GM18511 (cell line): ENCODE data around the gene FLACC1.
"Not testable (repeated sequence)": the region's sequence is repeated elsewhere in the genome, so short reads cannot be mapped to it uniquely, and the experiment has no call there.

Experiments used
- ATAC-seq: cut with Tn5 transposase; IDR thresholded peaks from one replicate; pipeline ENCODE4 v1.9.1; 2021; ENCODE audit warnings: mild to moderate bottlenecking, moderate library complexity; ENCODE audit not compliant: unreplicated experiment

Gene FLACC1, protein sequence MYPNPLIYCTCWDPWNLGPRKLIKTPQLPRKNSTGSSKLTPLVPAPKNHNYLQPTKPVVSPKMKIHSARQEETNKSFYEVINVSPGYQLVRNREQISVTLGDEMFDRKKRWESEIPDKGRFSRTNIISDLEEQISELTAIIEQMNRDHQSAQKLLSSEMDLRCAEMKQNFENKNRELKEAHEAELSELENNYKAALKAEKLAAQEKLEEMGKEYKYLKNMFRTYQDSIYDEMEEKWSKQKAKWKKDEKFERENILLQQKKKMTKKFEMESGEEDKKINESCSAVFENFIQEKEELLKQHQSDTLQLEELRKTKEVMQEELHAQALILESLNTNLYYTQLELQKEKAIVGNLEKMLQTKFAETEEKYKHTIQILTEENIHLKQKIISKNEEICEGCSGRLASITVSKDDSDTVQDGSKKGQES

DNA sequence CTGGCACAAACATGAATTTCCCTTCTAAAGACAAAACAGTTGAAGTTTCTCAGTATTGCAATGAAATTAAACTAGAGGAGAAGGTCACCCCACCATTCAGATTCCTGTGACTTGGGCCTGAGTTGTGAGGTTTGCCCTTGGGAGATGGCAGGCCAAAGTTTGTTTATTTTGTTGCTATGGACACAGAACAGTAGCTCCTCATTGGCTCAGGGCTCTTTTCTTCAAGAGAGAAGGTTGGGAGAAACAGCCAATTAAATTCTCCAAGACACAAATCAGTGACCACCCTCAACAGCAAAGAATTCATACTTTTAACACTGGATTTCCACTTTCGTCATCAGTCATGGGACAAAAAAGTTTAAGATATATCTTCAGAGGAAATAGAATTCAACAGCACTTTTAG, at the start of gene FLACC1:
FLACC1 (minus strand) TSS at position 125 of the 400 bp plus-strand sequence. CDS start 5,941 bp downstream, outside the sequence.
- no peak for ATAC-seq

DNA sequence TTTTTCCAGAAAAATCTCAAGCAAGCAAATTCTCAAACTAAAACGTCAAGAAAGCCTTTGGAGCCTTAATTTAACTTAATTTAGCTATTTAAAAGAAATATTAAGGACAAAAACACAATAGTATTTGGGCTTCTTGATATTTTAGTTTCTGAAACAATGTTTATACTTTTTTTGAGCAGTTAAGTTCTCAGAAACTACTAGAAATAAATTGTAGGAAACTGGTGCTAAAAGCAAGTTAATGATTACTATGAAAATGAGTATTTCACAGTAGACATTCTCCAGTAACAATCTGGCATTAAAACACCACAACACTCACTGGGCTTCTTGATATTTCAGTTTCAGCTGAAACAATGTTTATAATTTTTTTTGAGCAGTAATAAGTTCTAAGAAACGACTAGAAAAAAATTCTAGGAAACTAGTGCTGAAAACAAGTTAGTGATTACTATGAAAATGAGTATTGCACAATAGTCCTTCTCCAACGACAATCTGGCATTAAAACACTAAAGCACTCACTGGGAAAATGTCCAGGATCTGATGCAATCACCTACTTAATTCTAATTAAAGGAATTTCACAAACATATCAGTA, 49.0 kb upstream of the FLACC1 start:
- no peak for ATAC-seq

DNA sequence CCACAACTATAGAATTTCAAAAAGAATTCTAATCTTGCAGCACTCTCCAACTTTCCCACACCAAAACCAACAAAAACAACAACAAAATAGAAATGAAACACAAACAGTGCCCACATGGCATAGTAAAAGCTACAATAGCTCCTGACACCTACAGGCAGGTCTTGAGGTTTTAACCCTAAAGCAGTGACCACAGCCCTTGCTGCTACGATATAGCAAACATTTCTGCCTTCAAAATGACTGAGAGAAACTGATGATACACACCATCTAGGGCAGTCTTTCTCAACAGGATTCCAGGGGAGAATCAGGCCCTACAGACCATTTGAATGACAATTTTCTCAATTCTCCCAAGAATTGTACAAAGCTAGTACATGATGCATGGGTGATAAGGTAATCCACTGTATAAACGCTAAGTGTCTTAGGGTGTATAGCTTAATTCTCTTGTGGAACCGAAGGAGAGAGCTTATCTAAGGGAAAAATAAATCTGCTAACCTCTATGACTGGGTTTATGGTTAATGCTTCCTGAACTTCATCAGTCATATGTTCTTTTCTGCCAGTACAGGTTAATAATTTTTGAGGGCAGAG, 47.6 kb upstream of the FLACC1 start:
- no peak for ATAC-seq

DNA sequence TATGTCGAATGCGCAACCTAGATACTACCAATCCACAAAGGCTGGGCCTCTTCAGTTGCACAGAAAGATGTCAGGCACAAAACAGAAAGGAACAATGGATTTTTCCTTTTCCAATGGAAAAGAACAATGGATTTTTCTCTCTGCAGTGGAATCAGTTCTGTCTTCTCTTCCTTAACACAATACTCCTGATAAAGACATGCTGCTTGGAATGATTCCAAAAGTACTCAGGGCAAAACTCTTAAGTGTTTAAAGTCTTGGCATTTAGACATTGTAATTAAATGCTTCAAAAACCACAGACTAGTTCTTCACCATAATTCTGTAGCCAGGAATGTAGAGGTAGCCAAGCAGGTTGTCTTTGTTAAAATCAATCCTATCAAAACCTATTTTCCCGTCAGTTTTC, 46.7 kb upstream of the FLACC1 start:
- ATAC-seq: no peak

DNA sequence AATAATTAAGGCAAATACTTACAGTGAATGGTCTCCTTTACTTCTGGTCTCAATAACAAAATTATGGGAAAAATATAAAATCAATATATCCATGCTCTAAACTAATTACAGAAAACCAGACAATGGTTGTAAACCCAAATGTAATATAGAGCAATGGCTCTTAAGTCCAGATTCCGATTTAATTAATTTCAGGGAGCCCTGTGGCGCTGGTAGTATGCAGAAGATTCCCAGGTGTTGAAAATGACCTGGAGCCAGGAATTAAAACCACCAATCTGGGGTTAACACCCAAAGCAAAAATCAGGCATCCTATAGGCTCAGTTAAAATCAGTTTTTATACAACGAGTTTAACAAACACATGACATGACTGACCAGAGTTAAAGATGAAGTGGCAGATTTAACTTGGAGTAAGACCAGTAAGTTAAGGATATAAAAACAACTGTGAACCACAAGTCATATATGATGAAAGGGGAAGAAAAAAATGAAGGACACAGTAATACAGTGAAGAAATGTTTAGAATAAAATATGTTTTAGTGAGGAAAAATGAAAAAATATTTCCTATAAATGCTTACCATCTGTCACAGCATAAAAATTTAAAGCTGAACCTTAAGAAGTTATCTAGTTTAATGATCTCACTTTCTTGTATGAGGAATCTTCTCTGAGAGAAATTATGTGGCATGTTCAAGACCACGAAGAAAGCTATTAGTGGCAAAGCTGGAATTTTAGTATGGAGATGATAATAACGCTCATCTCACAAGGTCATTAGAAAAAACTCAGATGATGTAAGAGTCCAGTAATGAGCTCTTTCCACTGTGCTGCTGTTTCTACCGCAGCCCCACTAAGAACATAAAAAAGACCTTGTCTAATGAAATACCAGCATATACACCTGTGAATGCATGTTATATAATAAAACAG, 45.8 kb upstream of the FLACC1 start:
- no peak for ATAC-seq

DNA sequence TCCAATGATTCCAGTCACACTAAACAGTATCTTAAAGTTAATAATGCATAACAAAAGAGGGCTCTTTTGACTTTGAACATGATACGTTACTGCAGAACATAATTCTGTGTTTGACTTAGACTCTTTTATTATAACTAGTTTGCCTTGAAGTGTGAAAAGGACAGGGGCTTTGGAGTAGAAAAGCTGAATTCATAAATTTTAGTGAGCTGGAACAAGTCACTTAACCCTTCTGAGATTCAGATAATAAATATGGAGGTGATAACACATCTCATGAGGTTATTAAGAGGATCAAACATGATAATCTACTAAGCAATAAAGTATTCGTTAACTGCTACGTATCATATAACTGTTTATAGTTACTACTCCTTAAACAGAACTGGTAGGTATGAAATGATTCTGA, 44.7 kb upstream of the FLACC1 start:
- no peak for ATAC-seq

DNA sequence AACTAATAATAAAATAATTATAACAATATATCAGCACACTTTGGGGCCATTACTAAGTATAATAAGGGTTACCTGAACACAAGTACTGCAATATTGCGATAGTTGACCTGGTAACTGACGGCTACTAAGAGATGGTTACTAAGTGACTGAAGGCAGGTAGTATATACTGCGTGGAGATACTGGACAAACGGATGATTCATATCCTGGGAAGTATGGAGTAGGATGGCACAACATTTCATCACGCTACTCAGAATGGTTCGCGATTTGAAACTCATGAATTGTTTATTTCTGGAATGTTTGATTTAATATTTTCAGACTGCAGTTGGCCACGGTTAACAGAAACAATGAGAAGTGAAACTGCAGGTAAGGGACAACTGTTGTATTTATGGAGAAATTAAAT, 39.5 kb upstream of the FLACC1 start:
- no peak for ATAC-seq

DNA sequence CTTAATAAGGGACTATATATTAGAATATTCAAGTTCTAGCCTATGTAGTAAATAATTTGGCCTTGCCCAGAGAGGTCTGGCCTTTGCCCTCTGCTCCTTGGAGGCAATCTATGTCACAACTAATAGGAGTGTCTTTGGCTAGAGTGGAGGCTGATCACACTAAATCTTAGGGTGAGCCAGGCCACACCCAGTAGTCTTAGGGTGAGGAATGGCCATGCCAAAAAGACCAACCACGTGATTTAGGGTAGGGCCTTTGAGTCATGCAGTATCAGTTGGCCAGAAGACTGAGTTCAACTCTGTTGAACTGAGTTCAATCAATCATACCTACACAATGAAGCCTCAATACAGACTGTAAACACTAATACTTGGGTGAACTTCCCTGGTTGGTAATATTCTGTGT, 26.0 kb upstream of the FLACC1 start:
- no peak for ATAC-seq

DNA sequence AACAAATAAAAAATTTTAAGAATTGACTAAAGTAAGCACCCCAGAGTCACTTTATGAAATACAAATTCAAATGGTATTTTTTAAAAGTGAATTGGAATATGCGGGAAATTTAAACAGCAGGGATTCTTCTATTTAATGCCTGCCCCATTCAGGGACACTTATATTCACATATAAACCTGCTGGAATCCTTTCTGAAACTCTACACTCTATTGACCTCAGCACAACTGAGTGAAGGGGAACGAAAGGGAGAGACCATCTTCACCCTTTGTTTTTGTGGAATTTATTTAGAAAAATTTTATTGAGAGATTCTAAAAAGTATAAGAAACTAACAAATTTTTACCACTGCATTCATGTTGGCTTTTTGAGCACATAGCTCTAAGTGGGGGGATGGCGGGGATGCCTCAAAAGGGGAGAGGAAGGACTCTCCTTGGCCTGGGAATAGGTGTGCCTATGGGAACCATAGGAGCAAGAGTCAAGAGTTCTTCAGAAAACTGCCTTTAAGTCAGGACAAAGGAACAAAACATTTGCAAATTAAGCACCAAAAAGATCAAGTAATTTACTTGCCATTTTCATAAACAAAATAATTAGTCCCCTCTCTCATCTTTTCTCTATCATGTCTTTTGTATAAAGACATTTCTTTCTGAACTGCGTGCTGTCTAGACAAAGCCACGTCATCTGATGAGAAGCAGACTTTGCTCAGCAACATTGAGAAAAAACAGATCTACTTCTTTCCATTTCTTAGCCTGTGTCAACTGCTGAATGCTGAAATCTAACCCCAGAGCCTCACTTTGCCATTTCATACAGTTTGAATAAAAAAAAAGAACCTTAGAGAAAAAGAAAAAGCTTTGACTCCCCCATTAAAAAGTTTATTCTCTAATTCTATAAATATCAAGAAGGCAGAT, 21.6 kb upstream of the FLACC1 start:
- ATAC-seq: no peak

DNA sequence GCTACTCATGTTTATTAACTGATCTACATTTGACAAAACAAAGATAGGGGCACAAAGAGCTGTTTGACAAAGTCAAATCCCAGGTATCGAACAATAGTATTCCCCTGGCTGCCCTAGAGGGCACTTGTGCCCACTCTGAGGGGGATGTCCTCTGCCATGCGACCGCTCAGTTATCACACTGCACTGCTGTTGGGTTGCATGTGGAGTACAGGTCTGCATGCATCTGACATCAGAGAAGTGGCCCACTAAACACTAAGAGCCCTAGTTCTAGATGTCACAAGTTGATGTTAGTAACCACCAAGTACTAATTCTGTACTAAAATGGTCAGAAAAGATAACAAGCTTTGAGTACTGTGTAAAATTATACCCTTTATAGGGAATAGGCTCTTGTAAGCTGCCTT, 20.1 kb upstream of the FLACC1 start:
- no peak for ATAC-seq

DNA sequence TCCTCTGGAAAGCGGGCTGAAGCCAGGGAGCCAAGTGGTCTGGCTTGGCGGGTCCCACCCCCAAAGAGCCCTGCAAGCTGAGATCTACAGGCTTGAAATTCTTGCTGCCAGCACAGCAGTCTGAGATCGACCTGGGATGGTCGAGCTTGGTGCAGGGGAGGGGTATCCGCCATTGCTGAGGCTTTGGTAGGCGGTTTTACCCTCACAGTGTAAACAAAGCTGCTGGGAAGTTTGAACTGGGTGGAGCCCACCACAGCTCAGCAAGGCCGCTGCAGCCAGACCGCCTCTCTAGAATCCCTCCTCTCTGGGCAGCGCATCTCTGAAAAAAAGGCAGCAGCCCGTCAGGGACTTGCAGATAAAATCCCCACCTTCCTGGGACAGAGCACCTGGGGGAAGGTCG, 12.6 kb upstream of the FLACC1 start:
- no peak for ATAC-seq

DNA sequence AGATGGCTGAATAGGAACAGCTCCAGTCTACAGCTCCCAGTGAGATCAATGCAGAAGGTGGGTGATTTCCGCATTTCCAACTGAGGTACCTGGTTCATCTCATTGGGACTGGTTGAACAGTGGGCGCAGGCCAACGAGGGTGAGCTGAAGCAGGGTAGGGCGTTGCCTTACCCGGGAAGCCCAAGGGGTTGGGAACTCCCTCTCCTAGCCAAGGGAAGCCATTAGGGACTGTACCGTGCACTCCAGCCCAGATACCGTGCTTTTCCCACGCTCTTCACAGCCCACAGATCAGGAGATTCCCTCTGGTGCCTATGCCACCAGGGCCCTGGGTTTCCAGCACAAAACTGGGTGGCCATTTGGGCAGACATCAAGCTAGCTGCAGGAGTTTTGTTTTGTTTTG, 12.2 kb upstream of the FLACC1 start:
- ATAC-seq: not testable (repeated sequence)

DNA sequence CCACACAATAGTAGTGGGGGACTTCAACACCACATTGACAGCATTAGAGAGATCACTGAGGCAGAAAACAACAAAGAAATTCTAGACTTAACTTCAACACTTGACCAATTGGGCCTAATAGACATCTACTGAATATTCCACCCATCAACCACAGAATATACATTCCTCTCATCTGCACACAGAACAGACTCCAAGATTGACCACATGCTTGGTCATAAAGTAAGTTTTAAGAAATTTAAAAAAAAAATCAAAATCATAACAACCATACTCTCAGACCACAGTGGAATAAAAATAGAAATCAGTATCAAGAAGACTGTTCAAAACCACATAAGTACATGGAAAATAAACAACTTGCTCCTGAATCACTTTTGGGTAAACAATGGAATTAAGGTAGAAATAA, 9.0 kb upstream of the FLACC1 start:
- ATAC-seq: no peak

DNA sequence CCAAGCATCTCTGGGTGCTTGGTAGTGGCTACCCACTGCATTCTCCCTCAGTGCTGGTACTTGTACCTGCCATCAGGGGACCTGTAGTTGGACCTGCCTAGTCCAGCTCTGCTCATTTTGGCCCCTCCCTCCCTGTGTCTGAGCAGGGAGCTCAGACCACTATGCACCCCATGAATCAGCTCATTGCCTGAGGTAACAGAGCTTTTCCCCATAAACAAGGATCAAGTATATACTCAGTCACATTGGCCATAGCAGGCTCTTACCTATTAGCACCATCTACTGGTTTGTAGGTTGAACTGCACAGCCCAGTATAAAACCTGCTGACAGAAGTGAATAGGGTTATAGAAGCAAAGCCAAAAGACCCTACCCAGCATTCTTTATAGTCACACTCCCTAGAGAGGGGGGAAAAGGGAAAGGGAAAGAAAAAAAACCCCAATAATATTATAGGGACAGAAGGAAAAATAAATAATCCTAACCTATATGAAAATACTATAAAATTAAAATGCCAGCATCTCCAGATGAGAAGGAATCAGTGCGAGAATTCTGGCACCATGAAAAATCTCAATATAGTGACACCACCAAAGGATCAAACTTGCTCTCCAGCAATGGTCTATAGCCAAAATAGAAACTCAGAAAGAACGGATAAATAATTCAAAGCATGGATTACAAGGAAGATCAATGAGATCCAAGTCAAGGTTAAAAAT, 6.9 kb upstream of the FLACC1 start:
- ATAC-seq: no peak

DNA sequence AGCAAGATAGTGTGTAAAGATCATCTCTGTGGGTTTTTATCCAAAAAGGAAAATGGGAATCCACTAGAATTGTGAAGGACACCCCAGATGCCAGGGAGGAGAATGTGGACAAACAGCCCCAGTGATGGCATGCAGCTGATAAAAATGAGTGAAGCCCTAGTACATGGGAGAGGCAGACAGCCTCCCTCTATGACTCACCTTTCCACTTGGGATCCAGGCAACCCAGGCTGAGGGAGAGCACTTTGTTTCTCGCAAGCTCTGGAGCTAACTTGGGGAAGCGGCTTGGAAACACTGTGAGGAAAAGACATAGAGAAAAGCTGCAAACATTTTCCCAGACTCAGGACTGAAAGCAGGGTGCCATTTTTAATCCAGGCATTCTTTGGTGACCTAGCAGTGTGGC, 5.3 kb upstream of the FLACC1 start:
- ATAC-seq: no peak

DNA sequence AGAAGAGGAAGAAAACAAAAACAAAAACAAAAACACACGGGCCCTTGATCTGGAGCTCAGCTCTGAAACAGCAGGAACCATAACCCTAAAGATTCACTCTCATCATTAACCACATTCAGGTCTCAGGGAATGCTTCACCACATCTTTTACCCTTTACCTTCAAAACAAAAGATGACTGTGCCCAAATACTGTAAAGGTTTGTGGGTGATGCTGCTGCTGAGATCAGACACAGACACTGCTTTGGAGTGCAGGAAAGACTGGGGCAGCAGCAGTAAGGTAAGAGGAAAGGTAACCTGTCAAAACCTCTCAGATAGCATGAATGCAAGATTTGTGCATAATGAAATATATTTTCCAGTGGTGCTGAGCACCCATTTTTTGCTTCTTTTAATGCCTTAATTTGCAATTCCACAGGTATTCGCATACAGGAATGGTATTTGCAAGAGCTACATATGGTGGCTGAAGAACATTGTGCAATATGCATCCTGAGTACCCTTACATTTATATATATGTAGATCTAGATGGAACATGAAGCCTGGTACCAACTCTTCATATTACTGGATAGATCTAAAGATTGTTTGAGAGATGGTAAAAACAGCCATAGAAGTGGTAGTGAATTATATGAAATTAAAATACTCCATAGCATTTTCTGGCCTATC, 4.1 kb upstream of the FLACC1 start:
- no peak for ATAC-seq

DNA sequence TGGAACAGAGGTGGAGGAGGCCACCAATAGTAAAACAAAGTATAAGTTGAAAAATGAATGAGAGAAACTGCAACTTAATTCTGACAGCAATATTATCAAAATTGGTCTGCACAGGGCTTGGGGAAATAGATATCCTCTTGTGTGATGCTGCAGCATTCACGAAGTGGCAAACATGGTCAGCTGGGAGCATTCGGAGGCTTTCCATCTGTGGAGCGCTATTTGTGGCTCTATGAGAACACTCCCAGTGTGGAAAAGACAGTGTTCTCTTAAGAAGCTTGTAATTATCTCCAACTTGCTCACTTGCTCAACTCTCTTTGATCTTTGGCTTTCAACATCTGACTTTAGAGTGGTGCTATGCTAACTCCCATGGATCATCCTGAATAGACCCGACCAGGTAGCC, 3.1 kb upstream of the FLACC1 start:
- ATAC-seq: no peak

DNA sequence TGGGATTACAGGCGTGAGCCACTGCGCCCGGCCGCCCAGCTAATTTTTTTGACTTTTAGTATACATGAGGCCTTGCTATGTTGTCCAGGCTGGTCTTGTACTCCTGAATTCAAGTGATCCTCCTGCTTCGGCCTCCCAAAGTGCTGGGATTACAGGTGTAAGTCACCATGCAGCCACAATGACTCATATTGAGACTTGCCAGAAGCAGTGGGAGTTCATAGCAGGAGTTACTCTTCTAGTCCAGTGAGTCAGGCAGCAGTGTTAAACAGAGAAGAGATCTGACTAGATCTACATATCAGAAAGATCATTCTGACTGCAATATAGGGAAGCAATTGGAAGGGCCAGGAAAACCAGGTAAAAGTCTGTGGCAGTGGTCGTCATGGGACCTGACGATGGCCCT, 1.5 kb upstream of the FLACC1 start:
- ATAC-seq: no peak

DNA sequence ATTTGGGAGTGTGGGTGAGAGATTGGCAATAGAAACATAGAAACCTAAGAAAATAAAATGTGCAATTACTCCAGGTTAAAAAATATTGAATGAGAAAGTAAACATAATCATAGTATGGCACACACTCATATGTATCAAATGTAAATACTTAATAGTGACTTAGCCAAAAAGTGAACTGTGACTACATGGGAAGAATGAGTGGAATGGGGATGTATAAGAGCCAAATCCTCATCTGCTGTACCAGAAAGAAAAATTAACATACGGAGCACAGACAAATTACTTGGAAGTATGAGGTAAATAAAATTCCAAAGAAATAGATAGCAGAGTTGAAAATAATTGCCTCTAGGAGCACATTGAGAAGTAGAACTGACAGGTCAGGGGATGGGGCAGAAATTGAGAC, 4.0 kb downstream of the FLACC1 start:
- ATAC-seq: no peak
